Loucy (cell line): Measurements from ENCODE around the gene AKAP6.

Source experiments
- H2AFZ ChIP-seq: fragments of 200-600 bp; sonication (generic); 2 replicates; pipeline ENCODE4 v1.6.0; 2016; ENCODE audit warnings: antibody characterized with exemption, mild to moderate bottlenecking, low read length, moderate library complexity
- H3F3A ChIP-seq: fragments of 200-600 bp; 2 replicates; pipeline ENCODE4 v1.6.0; 2016; ENCODE audit warnings: antibody characterized with exemption, low read depth, mild to moderate bottlenecking
- H3K27me3 ChIP-seq: fragments of 200-600 bp; sonication (generic); 2 replicates; pipeline ENCODE4 v1.6.1; 2014; ENCODE audit warnings: low read length, mild to moderate bottlenecking; ENCODE audit not compliant: insufficient read depth, poor library complexity, severe bottlenecking
- H3K36me3 ChIP-seq: fragments of 200-600 bp; sonication (generic); 2 replicates; pipeline ENCODE4 v1.6.1; 2016; ENCODE audit warnings: low read length; ENCODE audit not compliant: insufficient read depth
- H3K4me1 ChIP-seq: fragments of 200-600 bp; sonication (generic); 2 replicates; pipeline ENCODE4 v1.5.1; 2014; ENCODE audit warnings: low read length, mild to moderate bottlenecking; ENCODE audit not compliant: insufficient read depth, poor library complexity, severe bottlenecking
- H3K4me2 ChIP-seq: fragments of 200-600 bp; sonication (generic); 2 replicates; pipeline ENCODE4 v1.6.0; 2014; ENCODE audit warnings: antibody characterized with exemption, low read length, low read depth, mild to moderate bottlenecking; ENCODE audit not compliant: poor library complexity, severe bottlenecking
- H3K4me3 ChIP-seq: fragments of 200-600 bp; sonication (generic); 2 replicates; pipeline ENCODE4 v1.5.1; 2014; ENCODE audit warnings: low read length, mild to moderate bottlenecking, mixed read lengths; ENCODE audit not compliant: poor library complexity, severe bottlenecking
- H3K79me2 ChIP-seq: fragments of 200-600 bp; sonication (generic); 2 replicates; pipeline ENCODE4 v1.6.1; 2014; ENCODE audit warnings: low read length; ENCODE audit not compliant: insufficient read depth
- H3K9ac ChIP-seq: fragments of 200-600 bp; sonication (generic); 2 replicates; pipeline ENCODE4 v1.6.0; 2014; ENCODE audit warnings: mild to moderate bottlenecking, low read depth, low read length, moderate library complexity; ENCODE audit not compliant: poor library complexity, severe bottlenecking
- H3K9me2 ChIP-seq: fragments of 200-600 bp; sonication (generic); replicated peaks from 2 replicates; pipeline ENCODE4 v1.6.1; 2016; ENCODE audit warnings: low read depth, low read length, mixed read lengths
- H3K9me3 ChIP-seq: fragments of 200-600 bp; sonication (generic); 2 replicates; pipeline ENCODE4 v1.6.1; 2014; ENCODE audit warnings: mild to moderate bottlenecking, antibody characterized with exemption, low read length, low read depth; ENCODE audit not compliant: insufficient read depth
- H4K20me1 ChIP-seq: fragments of 200-600 bp; sonication (generic); 2 replicates; pipeline ENCODE4 v1.6.0; 2014; ENCODE audit warnings: antibody characterized with exemption, low read length, mild to moderate bottlenecking; ENCODE audit not compliant: insufficient read depth, poor library complexity, severe bottlenecking
- EZH2phosphoT487 ChIP-seq: fragments of 200-600 bp; IDR thresholded peaks from 2 replicates; pipeline ENCODE4 v1.6.1; 2018; ENCODE audit warnings: antibody characterized with exemption, mild to moderate bottlenecking, moderate library complexity, borderline replicate concordance
- TF ChIP-seq, protein P1 (sequence below): fragments of 200-600 bp; sonication (generic); conservative IDR thresholded peaks from 2 replicates; pipeline ENCODE4 v1.5.1; 2014; ENCODE audit warnings: mild to moderate bottlenecking, antibody characterized with exemption, low read length

Gene AKAP6

DNA sequence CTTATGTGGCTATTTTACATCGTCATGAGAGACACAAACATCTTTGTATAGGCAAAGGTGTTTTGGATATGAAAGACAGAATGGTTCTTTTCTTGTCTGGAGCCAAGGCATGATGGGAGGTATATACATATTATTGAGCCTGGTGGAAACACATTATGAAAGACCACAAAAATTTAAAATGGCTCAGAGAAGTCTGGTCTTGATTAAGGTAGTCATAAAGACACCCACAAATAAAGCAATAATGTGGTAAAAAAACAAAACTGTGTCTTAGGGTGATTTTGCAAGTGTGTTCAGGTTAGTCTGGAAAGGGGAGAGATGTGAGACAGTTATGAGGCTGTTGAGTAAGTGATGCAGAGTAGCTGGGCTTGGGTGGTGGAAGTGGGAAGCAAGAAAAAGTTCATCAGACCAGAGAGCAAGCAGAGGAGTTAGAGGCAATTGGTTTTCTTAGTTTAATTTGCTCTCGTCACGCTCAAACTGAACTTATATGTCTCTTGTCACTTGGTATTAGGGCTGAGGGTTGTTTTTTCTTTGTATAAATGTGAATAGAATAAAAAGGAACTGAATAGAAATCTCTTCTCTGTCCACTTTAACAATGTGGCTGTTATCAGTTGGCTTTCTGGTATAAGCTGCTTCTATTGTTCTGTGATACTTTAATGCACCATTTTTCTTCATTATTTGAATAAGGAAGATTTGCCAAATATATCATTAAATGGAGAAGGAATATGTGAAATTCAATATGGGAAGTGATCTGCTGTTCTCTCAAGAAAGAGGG is 115.0 kb downstream of the AKAP6 start:
- Histone ChIP-seq H3K79me2 (no peaks in the 10 kb centered on the region), H3K4me2 (no peak overlapping the region), H3K4me1 (no peaks in the 10 kb centered on the region), H3K27me3 (no peaks in the 10 kb centered on the region), H3K9ac (no peak overlapping the region), H4K20me1 (no peaks in the 10 kb centered on the region), H3K4me3 (no peak overlapping the region), H2AFZ (no peak overlapping the region), H3K9me3 (no peaks in the 10 kb centered on the region), H3K36me3 (no peaks in the 10 kb centered on the region), H3K9me2 (no peaks in the 10 kb centered on the region), H3F3A (no peaks in the 10 kb centered on the region)
- TF ChIP-seq, protein P1, sequence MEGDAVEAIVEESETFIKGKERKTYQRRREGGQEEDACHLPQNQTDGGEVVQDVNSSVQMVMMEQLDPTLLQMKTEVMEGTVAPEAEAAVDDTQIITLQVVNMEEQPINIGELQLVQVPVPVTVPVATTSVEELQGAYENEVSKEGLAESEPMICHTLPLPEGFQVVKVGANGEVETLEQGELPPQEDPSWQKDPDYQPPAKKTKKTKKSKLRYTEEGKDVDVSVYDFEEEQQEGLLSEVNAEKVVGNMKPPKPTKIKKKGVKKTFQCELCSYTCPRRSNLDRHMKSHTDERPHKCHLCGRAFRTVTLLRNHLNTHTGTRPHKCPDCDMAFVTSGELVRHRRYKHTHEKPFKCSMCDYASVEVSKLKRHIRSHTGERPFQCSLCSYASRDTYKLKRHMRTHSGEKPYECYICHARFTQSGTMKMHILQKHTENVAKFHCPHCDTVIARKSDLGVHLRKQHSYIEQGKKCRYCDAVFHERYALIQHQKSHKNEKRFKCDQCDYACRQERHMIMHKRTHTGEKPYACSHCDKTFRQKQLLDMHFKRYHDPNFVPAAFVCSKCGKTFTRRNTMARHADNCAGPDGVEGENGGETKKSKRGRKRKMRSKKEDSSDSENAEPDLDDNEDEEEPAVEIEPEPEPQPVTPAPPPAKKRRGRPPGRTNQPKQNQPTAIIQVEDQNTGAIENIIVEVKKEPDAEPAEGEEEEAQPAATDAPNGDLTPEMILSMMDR = no peak
- no peak for TF ChIP-seq EZH2phosphoT487

DNA sequence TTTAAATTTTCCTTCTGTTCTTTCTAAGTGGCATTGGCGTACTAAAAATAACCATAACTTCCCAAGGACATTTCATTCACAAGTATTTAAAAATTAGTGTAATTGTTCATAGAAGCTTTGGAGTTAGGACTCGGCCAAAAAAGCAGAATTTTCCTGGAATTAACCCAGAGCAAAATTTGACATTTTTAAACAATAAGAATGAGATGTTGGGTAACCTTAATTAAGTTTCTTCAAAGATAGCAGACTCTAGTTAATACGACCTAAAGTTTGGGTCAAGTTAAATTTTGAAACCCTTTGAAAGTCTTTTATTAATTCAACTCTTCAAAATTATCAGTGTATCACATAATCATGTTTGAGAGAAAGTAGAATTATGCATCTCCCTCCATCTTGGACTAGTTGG is 118.3 kb downstream of the AKAP6 start:
- Histone ChIP-seq H3K36me3 (no peaks in the 10 kb centered on the region), H3K9me3 (no peaks in the 10 kb centered on the region), H3F3A (no peaks in the 10 kb centered on the region), H2AFZ (no peak overlapping the region), H3K9ac (no peak overlapping the region), H3K4me2 (no peak overlapping the region), H3K4me3 (no peak overlapping the region), H3K27me3 (no peaks in the 10 kb centered on the region), H4K20me1 (no peaks in the 10 kb centered on the region), H3K79me2 (no peaks in the 10 kb centered on the region), H3K4me1 (no peaks in the 10 kb centered on the region), H3K9me2 (no peaks in the 10 kb centered on the region)
- TF ChIP-seq, protein P1 = no peak
- TF ChIP-seq EZH2phosphoT487 = no peak

GRCh38 chr14:32449648-32450047 is 120.5 kb downstream of the AKAP6 start:
- Histone ChIP-seq H3F3A (no peaks in the 10 kb centered on the region), H3K27me3 (no peaks in the 10 kb centered on the region), H3K36me3 (no peaks in the 10 kb centered on the region), H2AFZ (0 out of 2 replicates have a peak overlapping the region, but pooled peaks have one; percentile 1), H4K20me1 (no peaks in the 10 kb centered on the region), H3K4me3 (no peak overlapping the region), H3K9me2 (no peaks in the 10 kb centered on the region), H3K9me3 (no peaks in the 10 kb centered on the region), H3K4me2 (no peak overlapping the region), H3K4me1 (no peaks in the 10 kb centered on the region), H3K79me2 (no peaks in the 10 kb centered on the region), H3K9ac (no peak overlapping the region)
- no peak for TF ChIP-seq EZH2phosphoT487
- TF ChIP-seq, protein P1 = no peak
